Karpas-422 (cell line): ENCODE measurements around the gene PALMD. TPM values are rescaled to one million over a fixed set of nuclear protein-coding genes. Genes with fewer than 3 reads are reported as not detected.

Experiments
- DNase-seq: peaks from one replicate; pipeline ENCODE4 v3.0.0-alpha.2; 2015
- H2AFZ ChIP-seq: fragments of 200-600 bp; sonication (generic); 2 replicates; pipeline ENCODE4 v1.6.1; 2014; ENCODE audit warnings: antibody characterized with exemption, low read length, mixed read lengths
- H3K27ac ChIP-seq: fragments of 200-600 bp; sonication (generic); 2 replicates; pipeline ENCODE4 v1.5.1; 2014; ENCODE audit warnings: mild to moderate bottlenecking, low read length, moderate library complexity
- H3K27me3 ChIP-seq: fragments of 200-600 bp; sonication (generic); 2 replicates; pipeline ENCODE4 v1.6.1; 2014; ENCODE audit warnings: low read length, mixed read lengths
- H3K36me3 ChIP-seq: fragments of 200-600 bp; sonication (generic); 2 replicates; pipeline ENCODE4 v1.6.1; 2014; ENCODE audit warnings: low read length, mixed read lengths; ENCODE audit not compliant: insufficient read depth
- H3K4me1 ChIP-seq: fragments of 200-600 bp; sonication (generic); 2 replicates; pipeline ENCODE4 v1.6.1; 2014; ENCODE audit warnings: mild to moderate bottlenecking, low read length, mixed read lengths
- H3K4me2 ChIP-seq: fragments of 200-600 bp; sonication (generic); 2 replicates; pipeline ENCODE4 v1.6.1; 2014; ENCODE audit warnings: low read length, low read depth, mild to moderate bottlenecking; ENCODE audit not compliant: poor library complexity, severe bottlenecking
- H3K4me3 ChIP-seq: fragments of 200-600 bp; sonication (generic); 2 replicates; pipeline ENCODE4 v1.5.1; 2014; ENCODE audit warnings: mild to moderate bottlenecking, antibody characterized with exemption, low read length, mixed read lengths
- H3K79me2 ChIP-seq: fragments of 200-600 bp; sonication (generic); 2 replicates; pipeline ENCODE4 v1.6.1; 2014; ENCODE audit warnings: mild to moderate bottlenecking, low read length, mixed read lengths
- H3K9ac ChIP-seq: fragments of 200-600 bp; sonication (generic); 2 replicates; pipeline ENCODE4 v1.6.0; 2014; ENCODE audit warnings: low read length
- H3K9me2 ChIP-seq: fragments of 200-600 bp; sonication (generic), shearing (Covaris generic); replicated peaks from 2 replicates; pipeline ENCODE4 v1.6.0; 2014; ENCODE audit warnings: mild to moderate bottlenecking, low read length, moderate library complexity; ENCODE audit not compliant: insufficient read depth
- H3K9me3 ChIP-seq: fragments of 300-700, 200-600 bp; sonication (generic); 2 replicates; pipeline ENCODE4 v1.6.1; 2014; ENCODE audit warnings: low read length, mixed read lengths
- H4K20me1 ChIP-seq: fragments of 200-600 bp; sonication (generic); 2 replicates; pipeline ENCODE4 v1.6.1; 2014; ENCODE audit warnings: mild to moderate bottlenecking, antibody characterized with exemption, low read length, low read depth; ENCODE audit not compliant: insufficient read depth
- total RNA-seq: library from RNA; depleted of rRNA; stranded (reverse); fragments of >200 nt; shearing (Covaris generic); gene quantifications from 2 replicates; pipeline ENCODE4 v1.2.3, GENCODE V29; 2014; ENCODE audit warnings: low replicate concordance

PALMD gene
- total RNA-seq, 1 experiment from 2014 or later, result not detected

- DNase-seq, result no peak
- Histone ChIP-seq H3K4me3 (no peak overlapping the region), H3K27me3 (no peaks in the 10 kb centered on the region), H3K9ac (no peak overlapping the region), H3K4me1 (no peaks in the 10 kb centered on the region), H4K20me1 (no peaks in the 10 kb centered on the region), H3K4me2 (no peak overlapping the region), H3K36me3 (no peaks in the 10 kb centered on the region), H3K9me3 (no peaks in the 10 kb centered on the region), H3K79me2 (no peaks in the 10 kb centered on the region), H3K9me2 (no peaks in the 10 kb centered on the region), H2AFZ (no peak overlapping the region), H3K27ac (no peak overlapping the region)
These were observed 23.1 kb upstream of the PALMD start for GRCh38 chr1:99622702-99623347.

- Histone ChIP-seq H3K9me2 (no peaks in the 10 kb centered on the region), H3K36me3 (no peaks in the 10 kb centered on the region), H3K27me3 (no peaks in the 10 kb centered on the region), H3K4me2 (no peak overlapping the region), H3K9ac (no peak overlapping the region), H3K4me1 (no peaks in the 10 kb centered on the region), H3K9me3 (no peaks in the 10 kb centered on the region), H3K4me3 (no peak overlapping the region), H4K20me1 (no peaks in the 10 kb centered on the region), H2AFZ (no peak overlapping the region), H3K79me2 (no peaks in the 10 kb centered on the region), H3K27ac (no peak overlapping the region)
- no peak for DNase-seq
These were observed 22.4 kb upstream of the PALMD start for GRCh38 chr1:99623554-99623953.

GRCh38 chr1:99627615-99628014, 18.3 kb upstream of the PALMD start:
- Histone ChIP-seq H2AFZ (no peak overlapping the region), H3K9me3 (no peaks in the 10 kb centered on the region), H3K4me2 (no peak overlapping the region), H3K27ac (no peak overlapping the region), H4K20me1 (no peaks in the 10 kb centered on the region), H3K27me3 (no peaks in the 10 kb centered on the region), H3K9me2 (no peaks in the 10 kb centered on the region), H3K9ac (no peak overlapping the region), H3K4me1 (no peaks in the 10 kb centered on the region), H3K36me3 (no peaks in the 10 kb centered on the region), H3K79me2 (no peaks in the 10 kb centered on the region), H3K4me3 (no peak overlapping the region)
- DNase-seq, result no peak

GRCh38 chr1:99629164-99629563, 16.7 kb upstream of the PALMD start:
- Histone ChIP-seq H3K9me2 (no peaks in the 10 kb centered on the region), H3K9ac (no peak overlapping the region), H3K4me1 (no peaks in the 10 kb centered on the region), H3K36me3 (no peaks in the 10 kb centered on the region), H3K27ac (no peak overlapping the region), H4K20me1 (no peaks in the 10 kb centered on the region), H3K27me3 (no peaks in the 10 kb centered on the region), H3K79me2 (no peaks in the 10 kb centered on the region), H3K9me3 (no peaks in the 10 kb centered on the region), H3K4me2 (no peak overlapping the region), H2AFZ (no peak overlapping the region), H3K4me3 (no peak overlapping the region)
- no peak for DNase-seq

- Histone ChIP-seq H3K27me3 (no peaks in the 10 kb centered on the region), H3K4me1 (no peaks in the 10 kb centered on the region), H3K9ac (no peak overlapping the region), H4K20me1 (no peaks in the 10 kb centered on the region), H3K4me2 (no peak overlapping the region), H2AFZ (no peak overlapping the region), H3K9me3 (no peaks in the 10 kb centered on the region), H3K79me2 (no peaks in the 10 kb centered on the region), H3K27ac (no peak overlapping the region), H3K36me3 (no peaks in the 10 kb centered on the region), H3K9me2 (no peaks in the 10 kb centered on the region), H3K4me3 (no peak overlapping the region)
- DNase-seq, result no peak
These were observed 10.8 kb upstream of the PALMD start for GRCh38 chr1:99634971-99635624.

- no peaks in the 10 kb centered on the region for H4K20me1 ChIP-seq
- no peak overlapping the region for H3K4me2 ChIP-seq
- H3K4me3 ChIP-seq, result no peak overlapping the region
- H3K79me2 ChIP-seq, result no peaks in the 10 kb centered on the region
- no peak for DNase-seq
- H3K9me2 ChIP-seq, result no peaks in the 10 kb centered on the region
- no peak overlapping the region for H2AFZ ChIP-seq
- no peaks in the 10 kb centered on the region for H3K36me3 ChIP-seq
- no peaks in the 10 kb centered on the region for H3K9me3 ChIP-seq
- no peak overlapping the region for H3K9ac ChIP-seq
- no peaks in the 10 kb centered on the region for H3K4me1 ChIP-seq
- no peaks in the 10 kb centered on the region for H3K27me3 ChIP-seq
- H3K27ac ChIP-seq, result no peak overlapping the region
These were observed 10.2 kb upstream of the PALMD start for GRCh38 chr1:99635664-99636063.

- no peaks in the 10 kb centered on the region for H3K9me3 ChIP-seq
These were observed 9.2 kb upstream of the PALMD start for GRCh38 chr1:99636647-99637175.

GRCh38 chr1:99638853-99639252, 7.1 kb upstream of the PALMD start:
- H3K9ac ChIP-seq, result no peak overlapping the region

More at GRCh38 chr1:99636647-99637175, 9.2 kb upstream of the PALMD start:
- no peak overlapping the region for H3K27ac ChIP-seq
- H2AFZ ChIP-seq, result no peak overlapping the region
- H3K9me2 ChIP-seq, result no peaks in the 10 kb centered on the region
- no peak overlapping the region for H3K4me2 ChIP-seq
- no peak overlapping the region for H3K9ac ChIP-seq
- H3K36me3 ChIP-seq, result no peaks in the 10 kb centered on the region
- H3K4me1 ChIP-seq, result no peaks in the 10 kb centered on the region
- no peak for DNase-seq
- H3K27me3 ChIP-seq, result no peaks in the 10 kb centered on the region
- no peak overlapping the region for H3K4me3 ChIP-seq
- H4K20me1 ChIP-seq, result no peaks in the 10 kb centered on the region
- no peaks in the 10 kb centered on the region for H3K79me2 ChIP-seq

More at GRCh38 chr1:99638853-99639252, 7.1 kb upstream of the PALMD start:
- Histone ChIP-seq H3K27me3 (no peaks in the 10 kb centered on the region), H3K4me1 (no peaks in the 10 kb centered on the region), H3K36me3 (no peaks in the 10 kb centered on the region), H3K4me2 (no peak overlapping the region), H3K9me2 (no peaks in the 10 kb centered on the region), H2AFZ (no peak overlapping the region), H3K79me2 (no peaks in the 10 kb centered on the region), H4K20me1 (no peaks in the 10 kb centered on the region), H3K4me3 (no peak overlapping the region), H3K27ac (no peak overlapping the region), H3K9me3 (no peaks in the 10 kb centered on the region)
- DNase-seq, result no peak
